OCI-LY7 (cell line): ENCODE results near the gene TARP.

Experiments
- BruUV-seq: library from RNA; stranded (reverse); fragments of 400-500 nt; replicated peaks from 2 replicates; lab custom pipeline; 2021; lab: Mats Ljungman, UMichigan
- CTCF ChIA-PET: fragments of 300-600 bp; sonication (Branson Sonifier 250); formaldehyde crosslinking; loops from one replicate; lab custom pipeline; 2022; ENCODE audit warnings: antibody characterized with exemption; ENCODE audit not compliant: unreplicated experiment; lab: Charles Lee
- POLR2A ChIA-PET: fragments of 300-600 bp; sonication (Branson Sonifier 250); formaldehyde crosslinking; loops from one replicate; lab custom pipeline; 2022; ENCODE audit warnings: antibody characterized with exemption; lab: Charles Lee
- DNase-seq: peaks from one replicate; pipeline ENCODE4 v3.0.0-alpha.2; 2015; ENCODE audit warnings: low spot score
- H2AFZ ChIP-seq: fragments of 200-600 bp; sonication (generic), shearing (Covaris generic); 2 replicates; pipeline ENCODE4 v1.6.1; 2014; ENCODE audit warnings: mild to moderate bottlenecking, antibody characterized with exemption, low read length, moderate library complexity
- H3K27ac ChIP-seq: fragments of 200-600 bp; sonication (generic); 2 replicates; pipeline ENCODE4 v1.5.1; 2014; ENCODE audit warnings: mixed run types, low read depth, mild to moderate bottlenecking, moderate library complexity, low read length, inconsistent platforms; ENCODE audit not compliant: poor library complexity, severe bottlenecking
- H3K36me3 ChIP-seq: fragments of 200-600 bp; sonication (generic); 2 replicates; pipeline ENCODE4 v1.6.1; 2014; ENCODE audit warnings: mild to moderate bottlenecking, antibody characterized with exemption, low read length, moderate library complexity, mixed read lengths; ENCODE audit not compliant: insufficient read depth
- H3K4me1 ChIP-seq: fragments of 200-600 bp; sonication (generic); 2 replicates; pipeline ENCODE4 v1.5.1; 2014; ENCODE audit warnings: mild to moderate bottlenecking, low read length; ENCODE audit not compliant: insufficient read depth, poor library complexity, severe bottlenecking
- H3K4me2 ChIP-seq: fragments of 200-600 bp; sonication (generic); 2 replicates; pipeline ENCODE4 v1.6.1; 2014; ENCODE audit warnings: mild to moderate bottlenecking, low read length
- H3K4me3 ChIP-seq: fragments of 200-600 bp; sonication (generic); 2 replicates; pipeline ENCODE4 v1.5.1; 2014; ENCODE audit warnings: mild to moderate bottlenecking, low read depth, low read length; ENCODE audit not compliant: poor library complexity, severe bottlenecking
- H3K79me2 ChIP-seq: fragments of 200-600 bp; sonication (generic); 2 replicates; pipeline ENCODE4 v1.6.1; 2016; ENCODE audit warnings: low read depth, mild to moderate bottlenecking, low read length, moderate library complexity, mixed read lengths; ENCODE audit not compliant: insufficient read depth
- H3K9me2 ChIP-seq: fragments of 200-600 bp; sonication (generic); 2 replicates; pipeline ENCODE4 v1.6.1; 2016; ENCODE audit warnings: mild to moderate bottlenecking, low read length, mixed read lengths; ENCODE audit not compliant: insufficient read depth
- H3K9me3 ChIP-seq: fragments of 200-600 bp; sonication (generic); 2 replicates; pipeline ENCODE4 v1.6.1; 2014; ENCODE audit warnings: mild to moderate bottlenecking, mixed run types, low read length, mixed read lengths
- H4K20me1 ChIP-seq: fragments of 200-600 bp; sonication (generic); 2 replicates; pipeline ENCODE4 v1.6.1; 2014; ENCODE audit warnings: mild to moderate bottlenecking, antibody characterized with exemption, low read length, moderate library complexity, mixed read lengths; ENCODE audit not compliant: insufficient read depth
- CTCF ChIP-seq: fragments of 200-600 bp; sonication (generic); conservative IDR thresholded peaks from 2 replicates; pipeline ENCODE4 v1.5.1; 2014; ENCODE audit warnings: mild to moderate bottlenecking, antibody characterized with exemption, low read length, moderate library complexity, mixed read lengths
- EZH2phosphoT487 ChIP-seq: fragments of 200-600 bp; sonication (generic); IDR thresholded peaks from 2 replicates; pipeline ENCODE4 v1.6.1; 2018; ENCODE audit warnings: low read depth, borderline replicate concordance, mild to moderate bottlenecking, mixed run types, antibody characterized with exemption, low read length, moderate library complexity, mixed read lengths
- intact Hi-C: fragments of 100-400 bp; cut with micrococcal nuclease; formaldehyde crosslinking; loops from one replicate; pipeline ENCODE4 v1.10.0; 2022; ENCODE audit not compliant: unreplicated experiment

Gene TARP

DNA sequence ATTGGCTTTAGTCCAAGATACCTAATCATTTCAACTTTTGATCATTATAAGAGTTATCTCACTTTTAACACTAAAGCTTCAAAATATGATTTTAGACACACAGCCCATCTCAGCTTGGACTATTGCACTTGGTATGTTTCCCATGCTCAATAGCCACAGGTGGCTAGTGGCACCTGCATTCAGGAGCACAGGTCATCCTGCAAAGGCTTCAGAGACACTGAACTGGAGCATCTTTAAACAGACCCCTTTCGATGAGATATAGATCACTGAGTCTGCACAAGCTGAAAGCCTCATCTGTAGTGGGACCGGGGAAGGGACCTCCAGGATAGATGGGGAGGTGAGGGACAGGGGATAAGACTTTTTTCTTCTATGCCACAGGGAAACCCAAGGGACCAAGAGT lies 48.5 kb upstream of the TARP start:
- no peak overlapping the region for H3K4me3 ChIP-seq
- H3K36me3 ChIP-seq: no peaks in the 10 kb centered on the region
- no peaks in the 10 kb centered on the region for H3K79me2 ChIP-seq
- no peaks in the 10 kb centered on the region for H4K20me1 ChIP-seq
- POLR2A ChIA-PET: interaction anchor here (0.5 kb wide), 1 partner anchor 1602 kb away, joined by 3 read pairs; no protein-coding TSS in a partner anchor
- no peak overlapping the region for H3K27ac ChIP-seq
- no peaks in the 10 kb centered on the region for H3K9me2 ChIP-seq
- H2AFZ ChIP-seq: no peak overlapping the region
- CTCF ChIA-PET: no interaction called here
- no peaks in the 10 kb centered on the region for H3K9me3 ChIP-seq
- peaks cover 22% of the 10 kb centered on the region for H3K4me1 ChIP-seq
- intact Hi-C loops: no loop called here
- no peak for DNase-seq
- BruUV-seq: no TSS peak
- no peak overlapping the region for H3K4me2 ChIP-seq
- no peak for TF ChIP-seq EZH2phosphoT487
- no peak for TF ChIP-seq CTCF

- ChIA-PET CTCF (no interaction called here), POLR2A (interaction anchor here (0.5 kb wide), 1 partner anchor 1602 kb away, joined by 3 read pairs; no protein-coding TSS in a partner anchor)
- intact Hi-C loops: no loop called here
- Histone ChIP-seq H3K36me3 (no peaks in the 10 kb centered on the region), H3K4me3 (no peak overlapping the region), H3K79me2 (no peaks in the 10 kb centered on the region), H3K27ac (no peak overlapping the region), H3K9me3 (no peaks in the 10 kb centered on the region), H2AFZ (no peak overlapping the region), H3K9me2 (no peaks in the 10 kb centered on the region), H3K4me1 (peaks cover 22% of the 10 kb centered on the region), H3K4me2 (no peak overlapping the region), H4K20me1 (no peaks in the 10 kb centered on the region)
- no TSS peak for BruUV-seq
- TF ChIP-seq CTCF (no peak), EZH2phosphoT487 (no peak)
- DNase-seq: no peak
Measured at GRCh38 chr7:38321515-38321944, 48.1 kb upstream of the TARP start.

GRCh38 chr7:38321050-38321449 lies 47.6 kb upstream of the TARP start:
- no TSS peak for BruUV-seq
- peaks cover 22% of the 10 kb centered on the region for H3K4me1 ChIP-seq

More at GRCh38 chr7:38321050-38321449, 47.6 kb upstream of the TARP start:
- no peaks in the 10 kb centered on the region for H3K9me3 ChIP-seq
- no peak overlapping the region for H3K4me3 ChIP-seq
- intact Hi-C loops: no loop called here
- no peak overlapping the region for H3K4me2 ChIP-seq
- TF ChIP-seq CTCF: no peak
- no peak for TF ChIP-seq EZH2phosphoT487
- no peaks in the 10 kb centered on the region for H3K79me2 ChIP-seq
- ChIA-PET POLR2A (no interaction called here), CTCF (no interaction called here)
- H4K20me1 ChIP-seq: no peaks in the 10 kb centered on the region
- H3K27ac ChIP-seq: no peak overlapping the region
- H3K36me3 ChIP-seq: no peaks in the 10 kb centered on the region
- no peak overlapping the region for H2AFZ ChIP-seq
- H3K9me2 ChIP-seq: no peaks in the 10 kb centered on the region
- no peak for DNase-seq
